ENCODE measurements around the gene LRRC58. TPM values are rescaled to one million over a fixed set of nuclear protein-coding genes. Genes with fewer than 3 reads are reported as not detected.

Gene LRRC58
- total and polyA plus RNA-seq, 4 donors: 4.6 to 18.0 (median 10.4) TPM

DNA sequence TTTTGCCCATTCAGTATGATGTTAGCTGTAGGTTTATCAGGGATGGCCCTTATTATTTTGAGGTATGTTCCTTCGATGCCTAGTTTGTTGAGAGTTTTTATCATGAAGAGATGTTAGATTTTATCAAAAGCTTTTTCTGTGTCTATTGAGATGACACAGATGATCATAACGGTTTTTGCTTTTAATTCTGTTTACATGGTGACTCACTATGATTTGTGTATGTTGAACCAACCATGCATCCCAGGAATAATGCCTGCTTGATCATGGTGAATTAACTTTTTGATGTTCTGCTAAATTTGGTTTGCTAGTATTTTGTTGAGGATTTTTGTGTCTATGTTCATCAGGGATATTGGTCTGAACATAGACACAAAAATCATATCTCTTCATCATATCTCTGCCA, 72.4 kb downstream of the LRRC58 start (continued):
- TF ChIP-seq CTCF (IDR thresholded peaks at IDR 0.05; ENCODE audit: low read depth, low read length, missing input control) (no peak), SP1 (IDR thresholded peaks at IDR 0.05) (no peak), EGR1 (IDR thresholded peaks at IDR 0.05; ENCODE audit: low read depth in 2 of 2) (no peak), MAX (IDR thresholded peaks at IDR 0.05) (no peak), HNF4G (IDR thresholded peaks at IDR 0.05) (no peak)

- Histone ChIP-seq H3K9me3 (ENCODE audit: control insufficient read depth in 4 of 4, low read length in 3 of 4) (no peaks in the 10 kb centered on the region), H3K27me3 (ENCODE audit: control insufficient read depth in 4 of 4, insufficient read depth in 4 of 4, low read length in 3 of 4) (peaks cover 0 to 19% (median 4%) of the 10 kb centered on the region in 4 donors), H3K9ac (ENCODE audit: low read depth in 1 of 2, low read length in 2 of 2) (no peak overlapping the region), H3K36me3 (ENCODE audit: control insufficient read depth in 4 of 4, insufficient read depth in 3 of 4, low read depth in 1 of 4, low read length in 3 of 4) (no peaks in the 10 kb centered on the region), H3K27ac (ENCODE audit: low read depth in 1 of 2, low read length in 2 of 2) (no peak overlapping the region), H3K4me3 (ENCODE audit: low read depth in 1 of 3, low read length in 3 of 3) (no peak overlapping the region), H3K4me1 (ENCODE audit: control insufficient read depth in 4 of 4, insufficient read depth in 4 of 4, low read length in 3 of 4) (peaks cover 0 to 6% (median 4%) of the 10 kb centered on the region in 4 donors)
- 60% methylated on average over 4 of the region's 4 CpGs for WGBS
- no peak for DNase-seq (ENCODE audit: low spot score)
- TF ChIP-seq NR2F2 (IDR thresholded peaks at IDR 0.05) (no peak), TAF1 (conservative IDR thresholded peaks at IDR 0.05) (no peak), REST (IDR thresholded peaks at IDR 0.05) (no peak), RXRA (IDR thresholded peaks at IDR 0.05) (no peak), HNF4A (conservative IDR thresholded peaks at IDR 0.05) (no peak), ATF3 (IDR thresholded peaks at IDR 0.05) (no peak), FOXA2 (IDR thresholded peaks at IDR 0.05) (no peak), CTCF (IDR thresholded peaks at IDR 0.05; ENCODE audit: low read depth, low read length, missing input control) (no peak), MAX (IDR thresholded peaks at IDR 0.05) (no peak), YY1 (IDR thresholded peaks at IDR 0.05) (no peak), RAD21 (IDR thresholded peaks at IDR 0.05) (no peak)
These were observed 73.5 kb downstream of the LRRC58 start for GRCh38 chr3:120275618-120276017.
